Liver (tissue), 9 donors: ENCODE measurements around the gene SH3BP5. TPM values are rescaled to one million over a fixed set of nuclear protein-coding genes. Genes with fewer than 3 reads are reported as not detected.

Experiments
- DNase-seq: peaks from one replicate; pipeline ENCODE4 v3.0.0-alpha.2; 2017; ENCODE audit warnings: low spot score
- H3K27ac ChIP-seq, 2 donors: one replicate each; pipeline ENCODE4 v1.7.0; 2013; ENCODE audit warnings: inconsistent platforms in 2 of 2, low read length in 2 of 2, control low read depth in 1 of 2, low read depth in 1 of 2, mild to moderate bottlenecking in 1 of 2
- H3K27me3 ChIP-seq, 4 donors: one replicate each; pipeline versions ENCODE4 v1.6.1 to v1.7.0; 2013; ENCODE audit warnings: low read length in 3 of 4, inconsistent platforms in 1 of 4, mild to moderate bottlenecking in 1 of 4, moderate library complexity in 1 of 4; ENCODE audit not compliant: control insufficient read depth in 4 of 4, insufficient read depth in 4 of 4
- H3K36me3 ChIP-seq, 4 donors: one replicate each; pipeline versions ENCODE4 v1.6.1 to v1.7.0; 2013; ENCODE audit warnings: low read length in 3 of 4, mild to moderate bottlenecking in 3 of 4, low read depth in 1 of 4, moderate library complexity in 1 of 4; ENCODE audit not compliant: control insufficient read depth in 4 of 4, insufficient read depth in 3 of 4
- H3K4me1 ChIP-seq, 4 donors: one replicate each; pipeline versions ENCODE4 v1.6.1 to v1.7.0; 2013; ENCODE audit warnings: low read length in 3 of 4, mild to moderate bottlenecking in 3 of 4, moderate library complexity in 1 of 4; ENCODE audit not compliant: control insufficient read depth in 4 of 4, insufficient read depth in 4 of 4
- H3K4me3 ChIP-seq, 3 donors: one replicate each; pipeline versions ENCODE4 v1.6.1 to v1.7.0; 2013; ENCODE audit warnings: low read length in 3 of 3, control low read depth in 1 of 3, low read depth in 1 of 3, mild to moderate bottlenecking in 1 of 3
- H3K9ac ChIP-seq, 2 donors: one replicate each; pipeline ENCODE4 v1.7.0; 2013; ENCODE audit warnings: low read length in 2 of 2, mild to moderate bottlenecking in 2 of 2, moderate library complexity in 2 of 2, control low read depth in 1 of 2, low read depth in 1 of 2
- H3K9me3 ChIP-seq, 4 donors: one replicate each; pipeline versions ENCODE4 v1.6.1 to v1.7.0; 2013; ENCODE audit warnings: low read length in 3 of 4; ENCODE audit not compliant: control insufficient read depth in 4 of 4
- ATF3 ChIP-seq: IDR thresholded peaks from 2 replicates; pipeline ENCODE4 v1.6.1; 2016; ENCODE audit warnings: antibody characterized with exemption
- CTCF ChIP-seq: fragments of 150-350 bp; IDR thresholded peaks from 2 replicates; pipeline ENCODE4 v1.5.1; 2017; ENCODE audit warnings: improper control_type of control experiment, low read depth, low read length; ENCODE audit not compliant: missing input control
- EGR1 ChIP-seq, 2 donors: IDR thresholded peaks; 2 replicates each; pipeline ENCODE4 v1.6.1; 2016 to 2018; ENCODE audit warnings: antibody characterized with exemption in 2 of 2, low read depth in 2 of 2
- FOXA1 ChIP-seq: IDR thresholded peaks from 2 replicates; pipeline ENCODE4 v1.6.1; 2016; ENCODE audit warnings: antibody characterized with exemption
- FOXA2 ChIP-seq: IDR thresholded peaks from 2 replicates; pipeline ENCODE4 v1.6.1; 2016; ENCODE audit warnings: antibody characterized with exemption
- GABPA ChIP-seq, 2 donors: IDR thresholded peaks in 1 of 2; conservative IDR thresholded peaks in 1 of 2; 2 replicates each; pipeline ENCODE4 v1.6.1; 2016; ENCODE audit warnings: antibody characterized with exemption in 2 of 2, mild to moderate bottlenecking in 1 of 2, moderate library complexity in 1 of 2
- HNF4A ChIP-seq, 2 donors: conservative IDR thresholded peaks; 2 replicates each; pipeline ENCODE4 v1.6.1; 2016; ENCODE audit warnings: antibody characterized with exemption in 2 of 2, mild to moderate bottlenecking in 2 of 2
- HNF4G ChIP-seq: IDR thresholded peaks from 2 replicates; pipeline ENCODE4 v1.6.1; 2016; ENCODE audit warnings: antibody characterized with exemption
- JUND ChIP-seq, 2 donors: IDR thresholded peaks; 2 replicates each; pipeline ENCODE4 v1.6.1; 2016; ENCODE audit warnings: antibody characterized with exemption in 2 of 2
- MAX ChIP-seq: IDR thresholded peaks from 2 replicates; pipeline ENCODE4 v1.6.1; 2016; ENCODE audit warnings: antibody characterized with exemption
- NR2F2 ChIP-seq: IDR thresholded peaks from 2 replicates; pipeline ENCODE4 v1.6.1; 2016; ENCODE audit warnings: antibody characterized with exemption
- RAD21 ChIP-seq, 2 donors: IDR thresholded peaks; 2 replicates each; pipeline ENCODE4 v1.6.1; 2016; ENCODE audit warnings: antibody characterized with exemption in 2 of 2, mild to moderate bottlenecking in 2 of 2
- REST ChIP-seq: IDR thresholded peaks from 2 replicates; pipeline ENCODE4 v1.6.1; 2016; ENCODE audit warnings: antibody characterized with exemption, mild to moderate bottlenecking
- RXRA ChIP-seq, 2 donors: IDR thresholded peaks; 2 replicates each; pipeline ENCODE4 v1.6.1; 2017 to 2018; ENCODE audit warnings: antibody characterized with exemption in 2 of 2, mild to moderate bottlenecking in 1 of 2
- SP1 ChIP-seq: IDR thresholded peaks from 2 replicates; pipeline ENCODE4 v1.6.1; 2018; ENCODE audit warnings: antibody characterized with exemption, mild to moderate bottlenecking
- TAF1 ChIP-seq: conservative IDR thresholded peaks from 2 replicates; pipeline ENCODE4 v1.6.1; 2016; ENCODE audit warnings: antibody characterized with exemption, mild to moderate bottlenecking
- YY1 ChIP-seq: IDR thresholded peaks from 2 replicates; pipeline ENCODE4 v1.6.1; 2016; ENCODE audit warnings: antibody characterized with exemption, mild to moderate bottlenecking
- ZBTB33 ChIP-seq: IDR thresholded peaks from 2 replicates; pipeline ENCODE4 v1.6.1; 2016; ENCODE audit warnings: antibody characterized with exemption
- WGBS: extraction: QIAGEN DNeasy Blood & Tissue Kit; methylation state at CpG from one replicate; pipeline ENCODE4 v1.1.7; 2013; 5-methylcytosine and 5-hydroxymethylcytosine counted together
- polyA plus RNA-seq, 2 donors: library from polyadenylated mRNA; stranded (reverse) in 1 of 2; unstranded in 1 of 2; fragments of 200-250 nt in 1 of 2; fragments of >200 nt in 1 of 2; fragmentation: Nextera tagmentation in 1 of 2; extraction: Ambion mirVana in 1 of 2; gene quantifications; one replicate each; pipeline versions ENCODE4 v1.2.1 to v1.2.3, GENCODE V29; 2013 to 2015
- total RNA-seq, 2 donors: library from RNA; depleted of rRNA; stranded (reverse); fragments of >200 nt; gene quantifications; one replicate each; pipeline ENCODE4 v1.2.3, GENCODE V29; 2014
- donor health status: healthy.
- donor health status: healthy.
- donor health status: healthy.
- donor health status: healthy.
- donor health status: healthy.

The SH3BP5 gene
- total and polyA plus RNA-seq, 4 donors: 3.5 to 17.9 (median 11.8) TPM

- H3K27ac ChIP-seq: no peak overlapping the region
- H3K27me3 ChIP-seq: no peaks in the 10 kb centered on the region
- H3K9ac ChIP-seq: no peak overlapping the region
- H3K9me3 ChIP-seq: no peaks in the 10 kb centered on the region
- peaks cover 0 to under 1% (median under 1%) of the 10 kb centered on the region in 4 donors for H3K4me1 ChIP-seq
- WGBS: 82% methylated on average over 3 of the region's 3 CpGs
- no peak for DNase-seq
- H3K4me3 ChIP-seq: no peak overlapping the region
- TF ChIP-seq JUND (IDR thresholded peaks at IDR 0.05) (peak in 1 of 2 donors; percentile 46), RXRA (IDR thresholded peaks at IDR 0.05) (no peak), HNF4G (no peak)
- no peaks in the 10 kb centered on the region for H3K36me3 ChIP-seq
These were observed 7.4 kb upstream of the SH3BP5 start for GRCh38 chr3:15339786-15340215.

GRCh38 chr3:15339001-15339400 lies 6.6 kb upstream of the SH3BP5 start:
- Histone ChIP-seq H3K4me1 (no peaks in the 10 kb centered on the region), H3K36me3 (no peaks in the 10 kb centered on the region), H3K27me3 (no peaks in the 10 kb centered on the region), H3K4me3 (no peak overlapping the region), H3K27ac (no peak overlapping the region), H3K9me3 (no peaks in the 10 kb centered on the region), H3K9ac (no peak overlapping the region)
- WGBS: 96% methylated on average over 2 of the region's 2 CpGs
- no peak for DNase-seq
- TF ChIP-seq ATF3: no peak
- TF ChIP-seq EGR1 (IDR thresholded peaks at IDR 0.05; ENCODE audit: low read depth in 2 of 2): no peak
- no peak for TF ChIP-seq REST
- TF ChIP-seq NR2F2: no peak
- TF ChIP-seq CTCF: no peak
- TF ChIP-seq GABPA (IDR thresholded peaks at IDR 0.05 in 1 of 2, conservative IDR thresholded peaks at IDR 0.05 in 1 of 2): no peak
- no peak for TF ChIP-seq JUND (IDR thresholded peaks at IDR 0.05)
- TF ChIP-seq RXRA (IDR thresholded peaks at IDR 0.05): no peak
- no peak for TF ChIP-seq FOXA1
- no peak for TF ChIP-seq HNF4G
- TF ChIP-seq RAD21 (IDR thresholded peaks at IDR 0.05): no peak
- no peak for TF ChIP-seq MAX
- no peak for TF ChIP-seq ZBTB33
- TF ChIP-seq TAF1: no peak
- TF ChIP-seq SP1: no peak
- no peak for TF ChIP-seq YY1
- TF ChIP-seq HNF4A (conservative IDR thresholded peaks at IDR 0.05): no peak
- TF ChIP-seq FOXA2: no peak
